GM12878 (cell line): ENCODE measurements around the gene TBXA2R. TPM values are rescaled to one million over a fixed set of nuclear protein-coding genes. Genes with fewer than 3 reads are reported as not detected.

Experiments used
- ATAC-seq: fragments of 200-7000 bp; cut with Tn5 transposase; 3 replicates; pipeline ENCODE4 v1.9.1; 2020; ENCODE audit warnings: mild to moderate bottlenecking, moderate library complexity
- BruUV-seq: library from RNA; stranded (reverse); fragments of 400-500 nt; replicated peaks from 2 replicates; lab custom pipeline; 2021; lab: Mats Ljungman, UMichigan
- CTCF ChIA-PET: fragments of 300-600 bp; sonication (Branson Sonifier 250); formaldehyde crosslinking; extraction: SDS; loops from one replicate; lab custom pipeline; 2021; ENCODE audit warnings: inconsistent platforms; lab: Yijun Ruan, JAX
- POLR2A ChIA-PET: fragments of 350-600 bp; formaldehyde crosslinking; extraction: SDS; loops from one replicate; lab custom pipeline; 2021; ENCODE audit warnings: inconsistent platforms; lab: Charles Lee
- RAD21 ChIA-PET: fragments of 300-600 bp; sonication (Branson Sonifier 250); formaldehyde crosslinking; loops from one replicate; lab custom pipeline; 2023; ENCODE audit warnings: antibody characterized with exemption; ENCODE audit not compliant: unreplicated experiment; lab: Charles Lee
- SMC1A ChIA-PET: fragments of 300-600 bp; sonication (Branson Sonifier 250); formaldehyde crosslinking; loops from one replicate; lab custom pipeline; 2023; ENCODE audit not compliant: unreplicated experiment, uncharacterized antibody; lab: Charles Lee
- DNase-seq: peaks from one replicate; pipeline ENCODE4 v3.0.0-alpha.2; 2011; ENCODE audit warnings: low read depth, low spot score
- FAIRE-seq: peaks from 3 replicates; lab custom pipeline; 2011; peaks lifted over from hg19 to GRCh38; lab: Jason Lieb, UNC
- H2AFZ ChIP-seq: 2 replicates; pipeline ENCODE4 v1.6.0; 2011; ENCODE audit warnings: low read depth, low read length, control low read depth; ENCODE audit not compliant: control insufficient read depth
- H3K27ac ChIP-seq: 2 replicates; pipeline ENCODE4 v1.5.1; 2011; ENCODE audit warnings: control low read depth; ENCODE audit not compliant: control insufficient read depth, insufficient read depth
- H3K27me3 ChIP-seq, 2 experiments: replicated peaks in 1 of 2; 2 replicates each; pipeline versions ENCODE4 v1.6.0 to v1.6.1; 2011; ENCODE audit warnings: low read length in 1 of 2; ENCODE audit not compliant: control insufficient read depth in 2 of 2, insufficient read depth in 2 of 2
- H3K36me3 ChIP-seq, 2 experiments: 2 replicates each; pipeline ENCODE4 v1.5.1; 2011; ENCODE audit warnings: low read length in 1 of 2; ENCODE audit not compliant: control insufficient read depth in 2 of 2, insufficient read depth in 2 of 2
- H3K4me1 ChIP-seq: 2 replicates; pipeline ENCODE4 v1.6.1; 2011; ENCODE audit warnings: mild to moderate bottlenecking, low read length, moderate library complexity, mixed read lengths; ENCODE audit not compliant: control insufficient read depth, insufficient read depth
- H3K4me2 ChIP-seq: 2 replicates; pipeline ENCODE4 v1.6.0; 2011; ENCODE audit warnings: control low read depth; ENCODE audit not compliant: control insufficient read depth, insufficient read depth
- H3K4me3 ChIP-seq: fragments of 200-600 bp; sonication (generic); 2 replicates; pipeline ENCODE4 v1.5.1; 2016
- H3K79me2 ChIP-seq: 2 replicates; pipeline ENCODE4 v1.6.0; 2011; ENCODE audit warnings: low read length; ENCODE audit not compliant: control insufficient read depth, insufficient read depth
- H3K9ac ChIP-seq: 2 replicates; pipeline ENCODE4 v1.8.0; 2011; ENCODE audit warnings: low read length, control low read depth, mixed read lengths; ENCODE audit not compliant: control insufficient read depth, insufficient read depth
- H3K9me3 ChIP-seq: replicated peaks from 3 replicates; pipeline ENCODE4 v1.5.1; 2011; ENCODE audit warnings: mild to moderate bottlenecking, low read length; ENCODE audit not compliant: control insufficient read depth, insufficient read depth
- H4K20me1 ChIP-seq: 2 replicates; pipeline ENCODE4 v1.6.0; 2011; ENCODE audit not compliant: control insufficient read depth, insufficient read depth
- CREM ChIP-seq: IDR thresholded peaks from 2 replicates; pipeline ENCODE4 v1.6.1; 2014; ENCODE audit warnings: antibody characterized with exemption, low read depth
- CTCF ChIP-seq, 3 experiments: IDR thresholded peaks in 2 of 3; conservative IDR thresholded peaks in 1 of 3; 2 replicates each; pipeline ENCODE4 v1.5.1; 2011; ENCODE audit warnings: low read depth in 3 of 3, low read length in 3 of 3, mild to moderate bottlenecking in 3 of 3, control low read depth in 2 of 3, moderate library complexity in 2 of 3, inconsistent platforms in 1 of 3, mixed read lengths in 1 of 3; ENCODE audit not compliant: control insufficient read depth in 2 of 3, insufficient read depth in 1 of 3; ENCODE audit errors: extremely low read depth in 1 of 3
- KDM1A ChIP-seq: fragments of 200-600 bp; sonication (generic); IDR thresholded peaks from 2 replicates; pipeline ENCODE4 v1.6.1; 2016; ENCODE audit warnings: borderline replicate concordance
- TCF3 ChIP-seq: IDR thresholded peaks from 2 replicates; pipeline ENCODE4 v1.6.1; 2012; ENCODE audit warnings: low read depth, mild to moderate bottlenecking, low read length, borderline replicate concordance; ENCODE audit not compliant: insufficient read depth
- WGBS: methylation state at CpG from one replicate; pipeline ENCODE4 v1.1.6; 2016; ENCODE audit warnings: low lambda C conversion rate; ENCODE audit not compliant: insufficient replicate concordance, insufficient coverage; ENCODE audit errors: missing lambda C conversion rate; 5-methylcytosine and 5-hydroxymethylcytosine counted together
- in situ Hi-C: fragments of 300-500 bp; cut with MboI; formaldehyde crosslinking; loops from 9 replicates; pipeline ENCODE4 v1.14.3; 2018; ENCODE audit warnings: mixed read lengths
- intact Hi-C: fragments of 100-400 bp; cut with micrococcal nuclease; formaldehyde crosslinking; loops from one replicate; pipeline ENCODE4 v1.14.2; 2022; ENCODE audit not compliant: unreplicated experiment
- polyA plus RNA-seq, 11 experiments: library from polyadenylated mRNA; depleted of rRNA in 4 of 11; unstranded in 6 of 11; stranded (reverse) in 5 of 11; fragments of >200 nt; fragmentation: Nextera tagmentation in 4 of 11; fragmentation: Illumina TruSeq in 1 of 11; extraction: Ambion mirVana in 4 of 11; extraction: Trizol in 1 of 11; gene quantifications; 1 replicate in 1 of 11; 2 replicates in 10 of 11; pipeline versions ENCODE4 v1.2.1 to v1.2.3, GENCODE V29; 2011 to 2016; ENCODE audit warnings: inconsistent platforms in 2 of 11, missing spikeins in 2 of 11, low read depth in 1 of 11
- total RNA-seq, 4 experiments: library from RNA; depleted of rRNA in 3 of 4; stranded (reverse); fragments of >200 nt in 3 of 4; fragmentation: Illumina TruSeq in 1 of 4; extraction: Trizol in 1 of 4; gene quantifications; 2 replicates each; pipeline versions ENCODE4 v1.2.1 to v1.2.3, GENCODE V29; 2013 to 2021

Gene TBXA2R
- total and polyA plus RNA-seq, 10 of the 15 experiments (the other 5 are each of a cell fraction or from before 2014, with no cell fraction given) = 0.03 TPM; not detected in 8

GRCh38 chr19:3599776-3600187 is 6.9 kb downstream of the TBXA2R start:
- POLR2A ChIA-PET = no interaction called here
- RAD21 ChIA-PET = no interaction called here
- H3K27me3 ChIP-seq = no peaks in the 10 kb centered on the region
- H4K20me1 ChIP-seq = no peaks in the 10 kb centered on the region
- no peaks in the 10 kb centered on the region for H3K79me2 ChIP-seq
- in situ Hi-C loops = no loop called here
- BruUV-seq = no TSS peak
- H3K27ac ChIP-seq = no peak overlapping the region
- H3K4me1 ChIP-seq = peaks cover 3% of the 10 kb centered on the region
- DNase-seq = no peak
- no peak overlapping the region for H3K9ac ChIP-seq
- CTCF ChIA-PET = no interaction called here
- no peaks in the 10 kb centered on the region for H3K36me3 ChIP-seq
- TF ChIP-seq KDM1A (no peak), CTCF (IDR thresholded peaks at IDR 0.05 in 2 of 3, conservative IDR thresholded peaks at IDR 0.05 in 1 of 3; ENCODE audit: control insufficient read depth in 2 of 3, extremely low read depth in 1 of 3, insufficient read depth in 1 of 3, low read depth in 3 of 3, low read length in 3 of 3) (0 out of 6 replicates have a peak, but pooled peaks of 1 of the 3 experiments have one; percentile 2)
- TF ChIP-seq, all 136 proteins: peak for 1
- SMC1A ChIA-PET = no interaction called here
- Histone ChIP-seq H2AFZ (no peak overlapping the region), H3K4me2 (no peak overlapping the region), H3K9me3 (no peaks in the 10 kb centered on the region), H3K4me3 (no peak overlapping the region)
- intact Hi-C loops = no loop called here
- no peak for FAIRE-seq
- ATAC-seq = no peak
- WGBS = 75% methylated on average over 25 of the region's 28 CpGs

- 75% methylated on average over 23 of the region's 34 CpGs for WGBS
- Histone ChIP-seq H3K79me2 (no peaks in the 10 kb centered on the region), H3K4me1 (no peaks in the 10 kb centered on the region), H3K9me3 (peaks cover 2% of the 10 kb centered on the region; the same call in 1 of the 3 replicates), H3K27me3 (no peaks in the 10 kb centered on the region), H3K9ac (no peak overlapping the region), H4K20me1 (no peaks in the 10 kb centered on the region), H3K36me3 (no peaks in the 10 kb centered on the region), H2AFZ (no peak overlapping the region), H3K27ac (no peak overlapping the region), H3K4me3 (no peak overlapping the region), H3K4me2 (no peak overlapping the region)
- no peak for TF ChIP-seq TCF3
- TF ChIP-seq CREM = no peak
- in situ Hi-C loops (no loop called here), intact Hi-C loops (no loop called here)
- ChIA-PET CTCF (no interaction called here), SMC1A (no interaction called here), POLR2A (interaction anchor here (0.7 kb wide), 1 partner anchor 79 kb away, joined by 3 read pairs; no protein-coding TSS in a partner anchor), RAD21 (no interaction called here)
- no peak for DNase-seq
- no peak for FAIRE-seq
- no peak for ATAC-seq
- no TSS peak for BruUV-seq
Observed at GRCh38 chr19:3595521-3596061, 11.1 kb downstream of the TBXA2R start.
